HG03460 (cell line): ENCODE results near the gene PPP5C.
"Not testable (repeated sequence)": the region's sequence is repeated elsewhere in the genome, so short reads cannot be mapped to it uniquely, and the experiment has no call there.

Source experiments
- ATAC-seq: cut with Tn5 transposase; IDR thresholded peaks from one replicate; pipeline ENCODE4 v1.9.1; 2021; ENCODE audit not compliant: unreplicated experiment

PPP5C gene

GRCh38 chr19:46428239-46429135, 81.6 kb downstream of the PPP5C start, which contains the start of gene PNMA8C:
PNMA8C (minus strand) TSS chr19:46428936; CDS start chr19:46428359, 577 bp downstream.
- no peak for ATAC-seq

DNA sequence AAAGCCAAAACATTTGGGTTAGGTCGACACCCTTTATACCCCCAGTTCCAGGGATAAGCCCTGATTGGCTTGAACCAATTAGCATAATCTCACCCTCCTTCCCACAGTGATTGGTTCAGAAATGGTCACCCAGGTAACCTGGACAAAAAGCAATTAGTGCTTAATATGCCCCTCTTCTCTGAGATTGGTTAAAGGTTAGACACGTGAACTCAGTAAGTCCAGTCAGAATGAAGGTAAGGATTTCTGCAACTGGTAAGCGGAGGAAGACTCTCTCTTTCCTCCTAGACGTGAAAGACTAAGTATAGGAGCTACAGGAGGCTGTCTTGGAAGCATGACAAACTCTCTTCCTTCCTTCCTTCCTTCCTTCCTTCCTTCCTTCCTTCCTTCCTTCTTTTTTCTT, 83.1 kb downstream of the PPP5C start:
- ATAC-seq = no peak

DNA sequence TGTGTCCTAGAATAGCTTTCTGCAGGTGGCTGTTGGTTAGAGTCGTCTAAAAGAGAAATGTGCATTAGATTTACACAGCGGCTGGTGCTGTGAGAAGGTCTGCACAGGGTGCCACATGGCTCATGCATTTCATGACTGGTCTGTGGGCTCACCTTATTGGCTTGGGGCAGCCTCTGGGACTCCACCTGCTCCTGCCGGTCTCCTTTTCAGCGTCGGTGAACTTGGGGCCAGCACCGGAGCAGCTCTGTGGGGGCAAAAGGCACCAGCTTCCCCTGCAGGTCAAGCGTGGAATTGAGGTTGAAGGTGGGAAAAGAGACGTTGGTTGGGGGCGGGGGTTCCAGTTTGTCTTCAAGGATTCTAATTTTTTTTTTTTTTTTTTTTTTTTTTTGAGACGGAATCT, 84.9 kb downstream of the PPP5C start:
- no peak for ATAC-seq

GRCh38 chr19:46433470-46433869, 86.6 kb downstream of the PPP5C start:
- ATAC-seq = not testable (repeated sequence)

GRCh38 chr19:46435009-46435408, 88.1 kb downstream of the PPP5C start:
- no peak for ATAC-seq

- ATAC-seq = not testable (repeated sequence)
Observed at GRCh38 chr19:46435689-46436088, 88.8 kb downstream of the PPP5C start.
